ENCODE results near the gene LHPP.

Gene LHPP

GRCh38 chr10:124461642-124462347 is at the start of gene LHPP:
LHPP (plus strand) TSS chr10:124461823; CDS start chr10:124461863, 40 bp downstream.
- DNase-seq: peak; percentile 60
- peak within 1 kb of the TSS; percentile 78 for H3K4me3 ChIP-seq (ENCODE audit: low read depth, low read length)
- peak within 1 kb of the TSS; percentile 39 for H3K27ac ChIP-seq
- H3K27me3 ChIP-seq (replicated peaks): no peaks in the 10 kb centered on the region
- no peak for TF ChIP-seq CTCF (IDR thresholded peaks at IDR 0.05; ENCODE audit: low read depth, low read length, missing control alignments)
- in situ Hi-C loops (cut with HindIII; ENCODE audit: low pct_ligation_motif_present, low sequenced_read_pairs): no loop called here
- H3K36me3 ChIP-seq (replicated peaks): no peaks in the 10 kb centered on the region

- H3K27ac ChIP-seq: no peak overlapping the region
- no peak for TF ChIP-seq CTCF (IDR thresholded peaks at IDR 0.05; ENCODE audit: low read depth, low read length, missing control alignments)
- in situ Hi-C loops (cut with HindIII; ENCODE audit: low pct_ligation_motif_present, low sequenced_read_pairs): no loop called here
- peaks cover 19% of the 10 kb centered on the region for H3K36me3 ChIP-seq (replicated peaks)
- DNase-seq: no peak
- H3K27me3 ChIP-seq (replicated peaks): no peaks in the 10 kb centered on the region
- H3K4me3 ChIP-seq (ENCODE audit: low read depth, low read length): no peak overlapping the region
Observed at GRCh38 chr10:124414076-124414475, 47.5 kb upstream of the LHPP start.

- in situ Hi-C loops (cut with HindIII; ENCODE audit: low pct_ligation_motif_present, low sequenced_read_pairs): no loop called here
- Histone ChIP-seq H3K27me3 (replicated peaks) (no peaks in the 10 kb centered on the region), H3K36me3 (replicated peaks) (peaks cover 14% of the 10 kb centered on the region), H3K4me3 (ENCODE audit: low read depth, low read length) (no peak overlapping the region), H3K27ac (no peak overlapping the region)
- DNase-seq: no peak
- no peak for TF ChIP-seq CTCF (IDR thresholded peaks at IDR 0.05; ENCODE audit: low read depth, low read length, missing control alignments)
Observed at GRCh38 chr10:124415210-124415609, 46.4 kb upstream of the LHPP start.

GRCh38 chr10:124416733-124417132 is 44.9 kb upstream of the LHPP start:
- H3K27ac ChIP-seq: no peak overlapping the region
- DNase-seq: no peak
- peaks cover 4% of the 10 kb centered on the region for H3K36me3 ChIP-seq (replicated peaks)
- TF ChIP-seq CTCF (IDR thresholded peaks at IDR 0.05; ENCODE audit: low read depth, low read length, missing control alignments): no peak
- no peak overlapping the region for H3K4me3 ChIP-seq (ENCODE audit: low read depth, low read length)
- in situ Hi-C loops (cut with HindIII; ENCODE audit: low pct_ligation_motif_present, low sequenced_read_pairs): no loop called here
- H3K27me3 ChIP-seq (replicated peaks): no peaks in the 10 kb centered on the region

GRCh38 chr10:124417895-124418725 is 43.5 kb upstream of the LHPP start:
- TF ChIP-seq CTCF (IDR thresholded peaks at IDR 0.05; ENCODE audit: low read depth, low read length, missing control alignments): peak; percentile 29
- Histone ChIP-seq H3K27me3 (replicated peaks) (no peaks in the 10 kb centered on the region), H3K36me3 (replicated peaks) (no peaks in the 10 kb centered on the region), H3K4me3 (ENCODE audit: low read depth, low read length) (peak overlapping the region; percentile 74), H3K27ac (peak overlapping the region; percentile 90)
- peak; percentile 40 for DNase-seq
- in situ Hi-C loops (cut with HindIII; ENCODE audit: low pct_ligation_motif_present, low sequenced_read_pairs): no loop called here
